RWPE2 (cell line): ENCODE results near the gene TM4SF20.
A peak's percentile ranks its signal among the peaks of the same experiment; 100 is the strongest.

Experiments
- ATAC-seq: fragments of 200-7000 bp; cut with Tn5 transposase; 3 replicates; pipeline ENCODE4 v1.9.1; 2021; ENCODE audit warnings: low read depth
- DNase-seq: peaks from one replicate; pipeline ENCODE4 v3.0.0-alpha.2; 2020; ENCODE audit warnings: low spot score
- H3K27ac ChIP-seq: fragments of 450-650 bp; 2 replicates; pipeline ENCODE4 v1.5.1; 2017; ENCODE audit warnings: mild to moderate bottlenecking; ENCODE audit not compliant: poor library complexity, severe bottlenecking
- H3K27me3 ChIP-seq: fragments of 250-450 bp; sonication (Bioruptor Pico); 2 replicates; pipeline ENCODE4 v1.5.1; 2021; ENCODE audit warnings: mild to moderate bottlenecking, moderate library complexity; ENCODE audit not compliant: insufficient read depth, poor library complexity, severe bottlenecking
- H3K36me3 ChIP-seq: fragments of 250-450 bp; sonication (Bioruptor Pico); 2 replicates; pipeline ENCODE4 v1.5.1; 2020; ENCODE audit warnings: low read depth, mild to moderate bottlenecking, moderate library complexity
- H3K4me1 ChIP-seq: fragments of 250-450 bp; sonication (Bioruptor Pico); 2 replicates; pipeline ENCODE4 v1.5.1; 2021; ENCODE audit warnings: mild to moderate bottlenecking, moderate library complexity; ENCODE audit not compliant: insufficient read depth, poor library complexity, severe bottlenecking
- H3K4me3 ChIP-seq: fragments of 250-450 bp; sonication (Bioruptor Pico); 2 replicates; pipeline ENCODE4 v1.5.1; 2021; ENCODE audit warnings: mild to moderate bottlenecking, moderate library complexity; ENCODE audit not compliant: severe bottlenecking
- H3K9me3 ChIP-seq: fragments of 250-450 bp; sonication (Bioruptor Pico); 2 replicates; pipeline ENCODE4 v1.5.1; 2021; ENCODE audit warnings: mild to moderate bottlenecking, moderate library complexity; ENCODE audit not compliant: severe bottlenecking
- CTCF ChIP-seq: fragments of 450-650 bp; IDR thresholded peaks from one replicate; pipeline ENCODE4 v1.5.1; 2017; ENCODE audit warnings: mild to moderate bottlenecking, moderate library complexity; ENCODE audit not compliant: poor library complexity, severe bottlenecking

TM4SF20 gene

GRCh38 chr2:227379095-227379494 is at the start of gene TM4SF20:
TSS of gene TM4SF20 (minus strand) at chr2:227379306. CDS start at chr2:227379268, 38 bp downstream.
- no peak for DNase-seq
- Histone ChIP-seq H3K27me3 (no peaks in the 10 kb centered on the region), H3K27ac (peak within 1 kb of the TSS; percentile 47), H3K36me3 (no peaks in the 10 kb centered on the region), H3K9me3 (no peaks in the 10 kb centered on the region), H3K4me3 (no peak within 1 kb of the TSS), H3K4me1 (peaks cover 15% of the 10 kb centered on the region)
- no peak for ATAC-seq
- TF ChIP-seq CTCF, result no peak

- H3K27me3 ChIP-seq, result no peaks in the 10 kb centered on the region
- TF ChIP-seq CTCF, result no peak
- H3K36me3 ChIP-seq, result no peaks in the 10 kb centered on the region
- peaks cover 5% of the 10 kb centered on the region for H3K9me3 ChIP-seq
- H3K27ac ChIP-seq, result no peak overlapping the region
- DNase-seq, result no peak
- ATAC-seq, result no peak
- H3K4me3 ChIP-seq, result no peak overlapping the region
- H3K4me1 ChIP-seq, result no peaks in the 10 kb centered on the region
Observed at GRCh38 chr2:227428731-227429285, 49.7 kb upstream of the TM4SF20 start.

GRCh38 chr2:227423656-227424499 is 44.8 kb upstream of the TM4SF20 start:
- ATAC-seq, result no peak
- H3K27me3 ChIP-seq, result no peaks in the 10 kb centered on the region
- H3K27ac ChIP-seq, result no peak overlapping the region
- no peaks in the 10 kb centered on the region for H3K36me3 ChIP-seq
- H3K9me3 ChIP-seq, result no peaks in the 10 kb centered on the region
- no peak for TF ChIP-seq CTCF
- H3K4me1 ChIP-seq, result no peaks in the 10 kb centered on the region
- no peak for DNase-seq
- H3K4me3 ChIP-seq, result no peak overlapping the region

- Histone ChIP-seq H3K27me3 (no peaks in the 10 kb centered on the region), H3K27ac (no peak overlapping the region), H3K4me3 (no peak overlapping the region), H3K9me3 (no peaks in the 10 kb centered on the region), H3K36me3 (no peaks in the 10 kb centered on the region), H3K4me1 (peaks cover 8% of the 10 kb centered on the region)
- no peak for TF ChIP-seq CTCF
- DNase-seq (no peak), ATAC-seq (no peak)
Observed at GRCh38 chr2:227420087-227421052, 41.3 kb upstream of the TM4SF20 start.
